KOPT-K1 (cell line): ENCODE data around the gene TMOD3.

Experiments
- H3K27ac ChIP-seq: fragments of 200-600 bp; sonication (generic); 2 replicates; pipeline ENCODE4 v1.5.1; 2016; ENCODE audit warnings: antibody characterized with exemption, mild to moderate bottlenecking, low read depth, low read length; ENCODE audit not compliant: poor library complexity, severe bottlenecking
- H3K36me3 ChIP-seq: fragments of 200-600 bp; sonication (generic); 2 replicates; pipeline ENCODE4 v1.5.1; 2017; ENCODE audit warnings: antibody characterized with exemption, mild to moderate bottlenecking, low read length, moderate library complexity; ENCODE audit not compliant: insufficient read depth
- H3K9me3 ChIP-seq: fragments of 200-600 bp; sonication (generic); 2 replicates; pipeline ENCODE4 v1.5.1; 2017; ENCODE audit warnings: antibody characterized with exemption, low read length, mild to moderate bottlenecking; ENCODE audit not compliant: insufficient read depth, poor library complexity, severe bottlenecking

Gene TMOD3

GRCh38 chr15:51806123-51806522 is 23.3 kb upstream of the TMOD3 start:
- no peak overlapping the region for H3K27ac ChIP-seq
- H3K9me3 ChIP-seq = no peaks in the 10 kb centered on the region
- peaks cover 22% of the 10 kb centered on the region; the same call in 1 of the 2 replicates for H3K36me3 ChIP-seq

GRCh38 chr15:51809457-51809856 is 20.0 kb upstream of the TMOD3 start:
- H3K9me3 ChIP-seq = no peaks in the 10 kb centered on the region
- peaks cover 22% of the 10 kb centered on the region; the same call in 1 of the 2 replicates for H3K36me3 ChIP-seq
- no peak overlapping the region for H3K27ac ChIP-seq

- 0 out of 2 replicates have a peak, but pooled peaks cover 13% of the 10 kb centered on the region for H3K36me3 ChIP-seq
- no peak overlapping the region for H3K27ac ChIP-seq
- H3K9me3 ChIP-seq = no peaks in the 10 kb centered on the region
Observed at GRCh38 chr15:51812598-51812997, 16.9 kb upstream of the TMOD3 start.

GRCh38 chr15:51814606-51815005 is 14.8 kb upstream of the TMOD3 start:
- no peaks in the 10 kb centered on the region for H3K9me3 ChIP-seq
- no peaks in the 10 kb centered on the region for H3K36me3 ChIP-seq
- no peak overlapping the region for H3K27ac ChIP-seq

GRCh38 chr15:51816611-51817010 is 12.8 kb upstream of the TMOD3 start:
- no peaks in the 10 kb centered on the region for H3K36me3 ChIP-seq
- H3K9me3 ChIP-seq = peaks cover 16% of the 10 kb centered on the region
- H3K27ac ChIP-seq = no peak overlapping the region

GRCh38 chr15:51818150-51818549 is 11.3 kb upstream of the TMOD3 start:
- Histone ChIP-seq H3K9me3 (peaks cover 20% of the 10 kb centered on the region), H3K27ac (no peak overlapping the region), H3K36me3 (no peaks in the 10 kb centered on the region)

- H3K36me3 ChIP-seq = no peaks in the 10 kb centered on the region
- H3K27ac ChIP-seq = no peak overlapping the region
- peaks cover 13% of the 10 kb centered on the region for H3K9me3 ChIP-seq
Observed at GRCh38 chr15:51825698-51826097, 3.8 kb upstream of the TMOD3 start.

- Histone ChIP-seq H3K36me3 (no peaks in the 10 kb centered on the region), H3K27ac (no peak overlapping the region), H3K9me3 (no peaks in the 10 kb centered on the region)
Observed at GRCh38 chr15:51828621-51829375, 655 bp upstream of the TMOD3 start.

GRCh38 chr15:51830276-51830806 is 888 bp downstream of the TMOD3 start:
- no peaks in the 10 kb centered on the region for H3K36me3 ChIP-seq
- H3K9me3 ChIP-seq = no peaks in the 10 kb centered on the region
- H3K27ac ChIP-seq = peak overlapping the region; percentile 77

GRCh38 chr15:51833772-51834171 is 4.3 kb downstream of the TMOD3 start:
- H3K36me3 ChIP-seq = no peaks in the 10 kb centered on the region
- H3K9me3 ChIP-seq = no peaks in the 10 kb centered on the region
- no peak overlapping the region for H3K27ac ChIP-seq

- Histone ChIP-seq H3K36me3 (no peaks in the 10 kb centered on the region), H3K27ac (no peak overlapping the region)
Observed at GRCh38 chr15:51837792-51838251, 8.4 kb downstream of the TMOD3 start.

GRCh38 chr15:51838270-51838669 is 8.8 kb downstream of the TMOD3 start:
- Histone ChIP-seq H3K36me3 (no peaks in the 10 kb centered on the region), H3K9me3 (no peaks in the 10 kb centered on the region), H3K27ac (no peak overlapping the region)

More at GRCh38 chr15:51837792-51838251, 8.4 kb downstream of the TMOD3 start:
- H3K9me3 ChIP-seq = no peaks in the 10 kb centered on the region

- no peak overlapping the region for H3K27ac ChIP-seq
- no peaks in the 10 kb centered on the region for H3K36me3 ChIP-seq
- no peaks in the 10 kb centered on the region for H3K9me3 ChIP-seq
Observed at GRCh38 chr15:51840692-51841091, 11.2 kb downstream of the TMOD3 start.

GRCh38 chr15:51841406-51842040 is 12.1 kb downstream of the TMOD3 start:
- H3K9me3 ChIP-seq = no peaks in the 10 kb centered on the region
- H3K36me3 ChIP-seq = no peaks in the 10 kb centered on the region
- H3K27ac ChIP-seq = no peak overlapping the region

GRCh38 chr15:51842265-51842664 is 12.8 kb downstream of the TMOD3 start:
- Histone ChIP-seq H3K36me3 (no peaks in the 10 kb centered on the region), H3K9me3 (no peaks in the 10 kb centered on the region), H3K27ac (no peak overlapping the region)
